Measurements from ENCODE around the gene TIMP4.

DNA sequence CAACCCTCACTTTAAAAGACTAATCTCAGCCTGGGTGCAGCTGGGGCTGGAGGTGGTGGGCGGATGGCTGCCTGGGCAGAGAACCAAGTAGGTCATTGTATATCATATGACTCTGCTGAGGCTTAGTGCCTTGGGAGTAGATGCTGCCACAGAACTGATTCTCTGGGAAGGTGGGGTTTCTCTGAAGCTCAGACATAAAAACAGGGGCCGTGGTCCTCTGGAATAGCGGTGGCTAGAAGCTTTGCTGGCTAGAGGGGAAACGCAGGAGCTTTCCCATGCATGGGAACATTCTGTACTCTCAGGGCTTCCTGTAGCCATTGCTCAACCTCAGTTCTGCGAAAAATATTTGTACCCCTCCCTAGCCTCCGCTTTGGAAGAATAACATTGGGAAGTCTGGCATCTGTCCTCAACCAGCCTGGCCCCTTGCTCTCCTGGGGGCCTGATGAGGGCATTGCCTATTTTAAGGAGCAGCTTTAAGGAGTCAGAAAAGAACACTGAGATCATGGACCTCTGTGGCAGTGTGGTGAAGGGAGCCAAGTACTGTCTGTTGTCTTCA, 14.7 kb downstream of the TIMP4 start:
- TF ChIP-seq POLR2A (IDR thresholded peaks at IDR 0.05) = no peak
- TF ChIP-seq, protein P1, sequence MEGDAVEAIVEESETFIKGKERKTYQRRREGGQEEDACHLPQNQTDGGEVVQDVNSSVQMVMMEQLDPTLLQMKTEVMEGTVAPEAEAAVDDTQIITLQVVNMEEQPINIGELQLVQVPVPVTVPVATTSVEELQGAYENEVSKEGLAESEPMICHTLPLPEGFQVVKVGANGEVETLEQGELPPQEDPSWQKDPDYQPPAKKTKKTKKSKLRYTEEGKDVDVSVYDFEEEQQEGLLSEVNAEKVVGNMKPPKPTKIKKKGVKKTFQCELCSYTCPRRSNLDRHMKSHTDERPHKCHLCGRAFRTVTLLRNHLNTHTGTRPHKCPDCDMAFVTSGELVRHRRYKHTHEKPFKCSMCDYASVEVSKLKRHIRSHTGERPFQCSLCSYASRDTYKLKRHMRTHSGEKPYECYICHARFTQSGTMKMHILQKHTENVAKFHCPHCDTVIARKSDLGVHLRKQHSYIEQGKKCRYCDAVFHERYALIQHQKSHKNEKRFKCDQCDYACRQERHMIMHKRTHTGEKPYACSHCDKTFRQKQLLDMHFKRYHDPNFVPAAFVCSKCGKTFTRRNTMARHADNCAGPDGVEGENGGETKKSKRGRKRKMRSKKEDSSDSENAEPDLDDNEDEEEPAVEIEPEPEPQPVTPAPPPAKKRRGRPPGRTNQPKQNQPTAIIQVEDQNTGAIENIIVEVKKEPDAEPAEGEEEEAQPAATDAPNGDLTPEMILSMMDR (IDR thresholded peaks at IDR 0.05) = no peak

Measured in adrenal gland (tissue), 5 donors.